Measurements from ENCODE around the gene ZBTB20.

- TF ChIP-seq CTCF (conservative IDR thresholded peaks at IDR 0.05; ENCODE audit: low read depth, low read length) (no peak), EZH2 (IDR thresholded peaks at IDR 0.05; ENCODE audit: low read length, unreplicated experiment) (no peak)
Observed at GRCh38 chr3:114803042-114803695, 343.9 kb downstream of the ZBTB20 start.

Data from PC-3 (cell line).